NCI-H345 (cell line): ENCODE data around the gene HDAC1.
"Not testable (repeated sequence)": the region's sequence is repeated elsewhere in the genome, so short reads cannot be mapped to it uniquely, and the experiment has no call there.

ENCODE experiments used
- DNase-seq: peaks from one replicate; lab custom pipeline; 2025; lab: John Stamatoyannopoulos, UW

The HDAC1 gene

GRCh38 chr1:32349211-32349708 lies 57.4 kb downstream of the HDAC1 start:
- DNase-seq: no peak

- peak; percentile 84 for DNase-seq
Measured at GRCh38 chr1:32350785-32351398, 59.0 kb downstream of the HDAC1 start.

- peak; percentile 98 for DNase-seq
Measured at GRCh38 chr1:32351399-32352238, 59.7 kb downstream of the HDAC1 start.

DNA sequence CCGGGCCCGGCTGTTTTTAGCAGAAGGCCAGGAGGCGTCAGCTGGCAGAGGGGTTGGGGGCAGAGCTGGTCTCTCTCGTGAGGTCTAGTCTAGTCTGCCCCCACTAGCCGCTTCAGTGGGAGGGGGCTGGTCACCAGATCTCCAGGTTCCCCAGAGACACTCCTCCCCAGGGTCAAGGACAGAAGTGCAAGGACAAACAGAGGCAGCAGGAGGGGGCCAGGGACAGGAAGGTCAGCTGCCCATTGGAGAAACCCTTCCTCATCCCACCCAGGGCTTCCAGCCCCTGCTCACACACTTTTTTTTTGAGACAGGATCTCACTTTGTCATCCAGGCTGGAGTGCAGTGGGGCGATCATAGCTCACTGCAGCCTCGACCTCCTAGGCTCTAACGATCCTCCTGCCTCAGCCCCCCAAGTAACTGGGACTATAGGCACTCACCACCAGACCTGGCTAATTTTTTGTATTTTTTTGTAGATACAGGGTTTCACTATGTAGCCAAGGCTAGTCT lies 60.4 kb downstream of the HDAC1 start:
- DNase-seq: no peak

- DNase-seq: no peak
Measured at GRCh38 chr1:32352831-32353383, 61.0 kb downstream of the HDAC1 start.

GRCh38 chr1:32353431-32353830 lies 61.5 kb downstream of the HDAC1 start:
- no peak for DNase-seq

GRCh38 chr1:32353886-32354570 lies 62.1 kb downstream of the HDAC1 start:
- DNase-seq: no peak

GRCh38 chr1:32355778-32356177 lies 63.9 kb downstream of the HDAC1 start:
- DNase-seq: not testable (repeated sequence)

DNA sequence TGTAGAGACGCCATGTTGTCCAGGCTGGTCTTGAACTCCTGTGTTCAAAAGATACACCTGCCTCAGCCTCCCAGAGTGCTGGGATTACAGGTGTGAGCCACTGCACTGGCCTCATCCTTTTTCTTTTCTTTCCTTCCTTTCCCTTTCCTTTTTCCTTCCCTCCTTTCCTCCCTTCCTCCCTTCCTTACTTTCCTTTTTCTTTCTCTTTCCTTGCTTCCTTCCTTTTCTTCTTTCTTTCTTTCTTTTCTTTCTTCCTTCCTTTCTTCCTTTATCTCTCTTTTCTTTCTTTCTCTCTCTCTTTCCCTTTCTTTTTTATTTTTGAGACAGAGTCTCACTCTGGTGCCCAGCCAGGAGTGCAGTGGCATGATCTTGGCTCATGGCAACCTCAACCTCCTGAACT lies 64.6 kb downstream of the HDAC1 start:
- no peak for DNase-seq

GRCh38 chr1:32357614-32358013 lies 65.7 kb downstream of the HDAC1 start:
- no peak for DNase-seq

DNA sequence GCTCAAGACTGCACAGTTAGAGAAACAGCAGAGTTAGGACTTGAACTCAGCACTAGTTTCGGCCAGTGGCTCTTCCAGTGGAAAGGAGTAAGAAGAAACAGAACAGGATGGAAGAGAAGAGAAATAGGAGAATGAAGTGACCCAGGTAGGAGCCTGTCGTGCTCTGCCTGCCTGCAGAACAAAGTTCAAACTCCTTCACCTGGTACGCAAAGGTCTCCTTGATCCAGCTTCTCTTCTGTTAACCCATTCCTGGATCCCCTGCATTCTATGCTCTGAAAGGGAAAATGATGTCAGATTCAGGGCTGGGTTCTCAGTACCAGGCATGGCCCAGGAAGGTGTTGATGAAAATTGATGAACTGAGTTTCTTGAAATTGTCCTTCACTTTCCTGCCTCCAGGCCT lies 66.6 kb downstream of the HDAC1 start:
- no peak for DNase-seq

GRCh38 chr1:32361308-32361673 lies 69.4 kb downstream of the HDAC1 start:
- no peak for DNase-seq

DNA sequence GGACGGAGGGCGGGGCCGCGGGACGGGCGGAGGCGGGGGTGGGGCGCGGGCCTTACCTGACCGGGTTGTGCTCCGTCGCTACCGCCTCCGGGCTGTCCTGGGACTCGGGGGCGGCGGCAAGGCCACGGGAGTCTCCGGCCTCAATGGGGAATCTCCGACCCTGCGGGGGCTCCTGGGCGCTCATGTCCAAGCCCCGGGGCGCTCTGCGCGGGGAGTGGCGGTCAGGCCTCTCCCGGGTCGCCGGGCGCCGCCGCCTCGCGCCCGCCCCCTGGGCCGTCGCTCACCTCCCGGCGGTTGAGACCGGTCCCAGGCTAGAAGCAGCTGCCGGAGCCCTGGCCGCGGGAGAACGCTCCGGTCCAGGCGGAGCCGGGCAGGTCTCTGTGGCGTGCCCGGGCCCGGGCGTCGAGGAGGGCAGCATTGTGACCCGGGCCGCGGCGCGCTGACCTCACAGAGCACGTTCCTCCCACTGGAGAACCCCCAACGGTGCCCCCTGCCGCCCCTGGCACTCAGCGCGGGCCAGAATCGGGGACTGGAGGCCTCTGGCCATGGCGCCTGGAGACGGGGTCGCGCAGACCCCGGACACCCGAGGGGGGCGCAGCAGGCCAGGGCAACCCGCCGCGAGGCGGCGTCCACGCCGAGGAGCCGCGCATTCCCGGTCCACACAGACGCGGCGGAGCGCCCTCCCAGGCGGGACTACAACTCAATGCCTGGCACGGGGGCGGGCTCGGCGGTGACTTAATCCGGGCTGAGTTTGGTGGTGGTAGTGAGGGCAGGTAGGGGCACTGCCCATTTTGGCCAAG lies 70.0 kb downstream of the HDAC1 start:
- DNase-seq: no peak

- no peak for DNase-seq
Measured at GRCh38 chr1:32362474-32363313, 70.8 kb downstream of the HDAC1 start, which contains the start of the genes FAM229A and TSSK3. FAM229A (minus strand) TSS chr1:32362485; CDS start chr1:32362091, 394 bp downstream. TSSK3 (plus strand) TSS chr1:32362539; CDS start chr1:32362702, 163 bp downstream.

DNA sequence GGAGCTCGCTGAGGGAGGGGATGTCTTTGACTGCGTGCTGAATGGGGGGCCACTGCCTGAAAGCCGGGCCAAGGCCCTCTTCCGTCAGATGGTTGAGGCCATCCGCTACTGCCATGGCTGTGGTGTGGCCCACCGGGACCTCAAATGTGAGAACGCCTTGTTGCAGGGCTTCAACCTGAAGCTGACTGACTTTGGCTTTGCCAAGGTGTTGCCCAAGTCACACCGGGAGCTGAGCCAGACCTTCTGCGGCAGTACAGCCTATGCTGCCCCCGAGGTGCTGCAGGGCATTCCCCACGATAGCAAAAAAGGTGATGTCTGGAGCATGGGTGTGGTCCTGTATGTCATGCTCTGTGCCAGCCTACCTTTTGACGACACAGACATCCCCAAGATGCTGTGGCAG lies 71.8 kb downstream of the HDAC1 start:
- no peak for DNase-seq

DNA sequence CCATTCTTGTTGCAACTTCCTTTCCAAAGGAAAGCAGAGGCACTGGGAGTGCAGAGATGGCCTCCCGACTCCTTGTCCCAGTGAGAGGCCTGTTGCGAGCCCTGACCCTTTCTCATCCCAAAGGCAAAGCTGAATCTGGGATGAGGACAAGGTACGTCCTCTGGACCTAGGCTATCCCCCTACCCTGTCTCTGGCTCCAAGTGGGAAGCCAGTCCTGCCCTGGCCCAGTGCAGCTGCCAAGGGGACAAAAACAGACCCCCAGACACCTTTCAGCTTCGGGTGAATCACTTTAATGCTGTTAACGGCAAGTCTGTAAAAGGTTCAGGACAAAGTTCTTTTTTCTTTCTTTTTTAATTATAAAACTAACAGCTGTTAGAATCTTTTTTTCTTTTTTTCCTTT lies 73.0 kb downstream of the HDAC1 start:
- DNase-seq: no peak

- DNase-seq: no peak
Measured at GRCh38 chr1:32365445-32365844, 73.6 kb downstream of the HDAC1 start.

DNA sequence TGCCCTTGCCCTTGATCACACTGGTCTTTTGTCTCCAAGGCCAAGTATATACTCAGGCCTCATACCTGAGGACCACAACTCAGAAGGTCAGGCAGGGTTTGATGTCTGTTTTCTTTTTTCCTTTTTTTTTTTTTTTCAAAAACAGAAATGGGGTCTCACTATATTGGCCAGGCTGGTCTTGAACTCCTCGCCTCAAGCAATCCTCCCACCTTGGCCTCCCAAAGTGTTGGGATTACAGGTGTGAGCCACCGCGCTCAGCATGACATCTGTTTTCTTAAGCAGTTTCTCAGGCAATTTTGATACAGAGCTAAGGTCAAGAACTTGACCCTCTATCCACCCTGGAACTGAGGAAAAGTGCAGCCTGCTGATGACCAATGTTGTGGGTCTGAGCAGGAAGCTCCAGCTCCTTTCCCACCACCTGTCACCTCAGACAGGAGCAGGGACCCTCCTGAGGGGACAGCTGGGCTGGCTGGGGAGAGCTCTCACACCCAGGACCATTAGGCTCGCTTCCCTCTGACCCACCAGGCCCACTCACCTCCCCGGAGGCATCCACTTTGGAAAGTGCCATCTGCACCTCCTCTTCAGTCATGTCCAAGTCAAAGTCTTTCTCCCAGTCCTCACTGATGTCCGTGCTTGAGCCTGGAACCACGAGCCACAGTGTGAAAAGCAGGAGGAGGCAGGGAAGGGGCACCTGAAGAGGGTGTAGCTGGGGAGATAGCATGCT lies 76.2 kb downstream of the HDAC1 start:
- no peak for DNase-seq

- no peak for DNase-seq
Measured at GRCh38 chr1:32372149-32372756, 80.4 kb downstream of the HDAC1 start.
